Measurements from ENCODE around the gene PDXP.
"Not testable (repeated sequence)": the region's sequence is repeated elsewhere in the genome, so short reads cannot be mapped to it uniquely, and the experiment has no call there.

PDXP gene

GRCh38 chr22:37674951-37675929 lies 16.7 kb downstream of the PDXP start, which contains the start of gene LGALS1:
LGALS1 (plus strand) TSS chr22:37675636; CDS start chr22:37675703, 67 bp downstream.
- DNase-seq (ENCODE audit: low spot score): peak; percentile 43

DNA sequence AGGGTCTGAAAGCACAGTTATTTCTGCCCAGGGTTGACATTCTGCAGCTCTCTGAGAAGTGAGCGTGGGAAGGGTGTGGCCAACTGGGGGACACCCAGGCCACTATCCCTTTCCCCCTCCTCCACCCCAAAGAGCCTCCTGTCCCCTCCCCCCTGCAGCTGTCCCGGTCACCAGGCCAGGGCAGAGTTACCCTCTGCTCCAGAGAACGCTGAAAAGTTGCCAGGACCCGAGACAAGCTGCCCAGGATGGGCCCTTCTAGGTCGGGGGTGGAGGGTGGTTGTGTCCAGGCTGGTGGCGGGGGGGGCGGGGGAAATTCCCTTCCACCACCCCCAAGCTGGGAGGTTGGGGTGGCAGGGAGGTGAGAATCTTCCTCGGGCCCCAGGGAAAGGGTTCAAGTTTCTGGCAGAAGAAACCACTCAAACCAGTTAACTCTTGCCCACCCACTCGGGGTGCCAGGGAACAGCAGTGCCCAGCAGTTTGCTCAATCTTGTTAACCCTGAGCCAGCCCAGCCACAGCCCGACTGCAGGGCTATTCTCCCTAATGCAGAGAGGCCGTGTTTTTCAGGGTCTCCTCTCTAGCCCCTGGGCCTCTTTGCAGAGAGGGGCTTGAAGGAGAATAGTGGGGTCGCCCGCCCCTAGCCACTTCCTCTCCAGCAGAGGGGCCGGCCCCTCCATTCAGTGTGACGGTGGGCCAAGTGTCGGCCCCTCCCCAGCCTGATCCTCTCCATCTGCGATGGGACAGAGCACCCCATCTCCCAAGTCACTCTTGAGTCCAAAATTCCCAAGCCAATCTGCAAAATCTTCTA lies 17.6 kb downstream of the PDXP start:
- no peak for DNase-seq (ENCODE audit: low spot score)

DNA sequence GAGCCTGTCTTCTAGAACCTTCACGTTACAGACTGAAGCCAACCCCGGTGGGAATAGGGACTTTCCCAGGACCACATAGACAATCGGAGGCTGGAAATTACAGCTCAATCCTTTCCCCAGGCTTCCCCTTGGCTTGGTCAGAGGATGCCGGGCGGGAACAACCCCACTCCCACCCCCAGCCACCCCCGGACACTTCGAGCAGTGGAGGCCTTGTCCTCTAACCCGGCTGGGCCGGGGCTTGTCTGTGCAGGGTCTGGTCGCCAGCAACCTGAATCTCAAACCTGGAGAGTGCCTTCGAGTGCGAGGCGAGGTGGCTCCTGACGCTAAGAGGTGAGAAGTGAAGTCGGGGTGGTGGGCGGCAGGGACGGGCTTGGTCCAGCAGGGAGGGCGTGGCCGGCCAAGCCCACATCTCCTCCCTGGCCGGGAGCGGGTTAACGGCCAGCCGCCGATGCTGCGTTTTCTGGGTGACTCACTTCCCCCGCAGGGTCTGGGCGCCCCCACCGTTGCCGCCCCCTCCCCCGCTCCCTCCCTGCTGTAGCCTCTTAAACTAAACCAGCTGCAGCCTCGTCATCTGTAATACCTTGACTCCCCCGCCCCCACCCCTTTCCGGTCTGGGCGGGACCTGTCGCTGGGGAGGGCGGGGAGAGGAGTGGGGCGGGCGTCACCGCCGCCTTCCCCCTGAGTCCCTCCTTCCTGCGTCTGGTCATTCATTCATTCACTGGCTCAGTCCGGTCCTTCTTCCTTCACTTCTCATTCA lies 18.4 kb downstream of the PDXP start:
- peak; percentile 94 for DNase-seq (ENCODE audit: low spot score)

DNA sequence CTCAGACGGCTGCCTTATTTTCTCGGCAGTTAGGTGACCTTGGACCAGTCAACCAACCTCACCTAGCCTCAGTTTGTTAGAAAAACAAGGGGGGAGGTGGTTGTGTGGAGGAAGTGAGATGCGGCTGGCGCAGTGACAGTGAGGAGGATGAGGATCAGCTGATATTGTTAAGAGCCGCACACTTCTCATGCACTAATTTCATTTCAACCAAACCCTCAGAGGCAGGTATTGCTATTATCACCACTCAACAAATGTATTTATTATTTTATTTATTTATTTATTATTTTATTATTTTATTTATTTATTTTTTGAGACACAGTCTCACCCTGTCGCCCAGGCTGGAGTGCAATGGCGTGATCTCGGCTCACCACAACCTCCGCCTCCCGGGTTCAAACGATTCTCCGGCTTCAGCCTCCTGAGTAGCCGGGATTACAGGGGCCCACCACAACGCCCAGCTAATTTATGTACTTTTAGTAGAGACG lies 19.0 kb downstream of the PDXP start:
- DNase-seq (ENCODE audit: low spot score): no peak

- no peak for DNase-seq (ENCODE audit: low spot score)
Measured at GRCh38 chr22:37678372-37678771, 19.8 kb downstream of the PDXP start.

DNA sequence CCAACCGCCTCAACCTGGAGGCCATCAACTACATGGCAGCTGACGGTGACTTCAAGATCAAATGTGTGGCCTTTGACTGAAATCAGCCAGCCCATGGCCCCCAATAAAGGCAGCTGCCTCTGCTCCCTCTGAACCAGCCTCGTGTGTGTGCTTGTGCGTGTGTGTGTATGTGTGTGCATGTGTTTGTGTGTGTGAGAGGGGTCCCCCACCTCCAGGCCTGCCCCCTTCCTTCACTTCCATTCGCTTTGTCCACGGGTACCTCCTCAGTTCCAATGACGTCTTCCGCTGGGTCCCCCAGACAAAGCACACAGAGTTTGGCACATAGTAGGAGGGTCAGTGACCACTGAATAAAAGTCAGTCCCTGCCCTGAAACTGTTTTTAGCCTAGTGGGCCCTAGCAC lies 21.1 kb downstream of the PDXP start:
- no peak for DNase-seq (ENCODE audit: low spot score)

DNA sequence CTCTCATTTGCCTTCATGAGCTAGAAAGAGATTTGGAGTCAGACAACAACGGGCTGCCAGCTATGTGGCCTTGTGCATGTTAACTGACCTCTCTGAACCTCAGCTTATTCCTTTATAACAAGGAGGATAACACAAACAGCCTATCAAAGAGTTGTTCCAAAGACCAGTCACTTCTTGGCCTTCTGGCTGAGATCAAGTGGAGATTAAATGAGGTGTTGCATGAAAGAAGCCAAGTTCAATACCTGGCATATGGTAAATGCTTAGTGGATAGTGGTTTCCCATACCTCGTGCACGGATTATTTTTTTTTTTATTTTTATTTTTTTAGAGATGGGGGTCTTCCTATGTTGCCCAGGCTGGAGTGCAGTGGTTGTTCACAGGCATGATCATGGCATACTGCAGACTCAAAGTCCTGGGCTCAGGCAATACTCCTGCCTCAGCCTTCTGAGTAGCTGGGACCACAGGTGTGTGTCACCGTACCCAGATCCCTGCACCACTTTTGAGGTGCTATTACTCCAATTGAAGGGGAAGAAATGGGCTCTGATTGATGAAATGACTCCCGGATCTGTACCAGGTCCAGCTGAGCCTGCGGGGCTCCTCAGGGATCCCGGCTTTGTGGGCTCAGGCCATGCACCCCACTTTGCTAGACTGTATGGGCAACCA lies 21.8 kb downstream of the PDXP start:
- DNase-seq (ENCODE audit: low spot score): no peak

DNA sequence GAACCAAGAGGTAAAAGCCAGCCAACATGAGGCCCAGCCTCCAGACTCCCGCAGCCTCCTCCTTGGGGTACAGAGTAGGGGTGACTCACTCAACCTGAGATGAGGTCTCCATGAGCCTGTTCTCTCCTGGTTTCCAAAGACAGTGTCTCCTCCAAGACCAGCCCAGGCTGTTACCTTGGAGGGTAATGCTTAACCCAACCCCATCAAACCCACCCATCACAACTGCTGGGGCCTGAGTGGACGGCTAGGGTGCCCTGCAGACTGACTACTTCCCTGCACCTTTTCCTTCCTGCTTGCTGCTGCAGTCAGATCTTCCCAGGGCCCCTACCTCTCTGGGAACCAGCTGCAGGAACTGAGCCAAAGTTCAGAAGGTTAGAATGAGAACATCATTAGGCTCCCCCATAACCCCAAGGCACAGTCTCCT lies 22.5 kb downstream of the PDXP start:
- DNase-seq (ENCODE audit: low spot score): no peak

GRCh38 chr22:37681556-37682049 lies 23.1 kb downstream of the PDXP start:
- peak; percentile 86 for DNase-seq (ENCODE audit: low spot score)

DNA sequence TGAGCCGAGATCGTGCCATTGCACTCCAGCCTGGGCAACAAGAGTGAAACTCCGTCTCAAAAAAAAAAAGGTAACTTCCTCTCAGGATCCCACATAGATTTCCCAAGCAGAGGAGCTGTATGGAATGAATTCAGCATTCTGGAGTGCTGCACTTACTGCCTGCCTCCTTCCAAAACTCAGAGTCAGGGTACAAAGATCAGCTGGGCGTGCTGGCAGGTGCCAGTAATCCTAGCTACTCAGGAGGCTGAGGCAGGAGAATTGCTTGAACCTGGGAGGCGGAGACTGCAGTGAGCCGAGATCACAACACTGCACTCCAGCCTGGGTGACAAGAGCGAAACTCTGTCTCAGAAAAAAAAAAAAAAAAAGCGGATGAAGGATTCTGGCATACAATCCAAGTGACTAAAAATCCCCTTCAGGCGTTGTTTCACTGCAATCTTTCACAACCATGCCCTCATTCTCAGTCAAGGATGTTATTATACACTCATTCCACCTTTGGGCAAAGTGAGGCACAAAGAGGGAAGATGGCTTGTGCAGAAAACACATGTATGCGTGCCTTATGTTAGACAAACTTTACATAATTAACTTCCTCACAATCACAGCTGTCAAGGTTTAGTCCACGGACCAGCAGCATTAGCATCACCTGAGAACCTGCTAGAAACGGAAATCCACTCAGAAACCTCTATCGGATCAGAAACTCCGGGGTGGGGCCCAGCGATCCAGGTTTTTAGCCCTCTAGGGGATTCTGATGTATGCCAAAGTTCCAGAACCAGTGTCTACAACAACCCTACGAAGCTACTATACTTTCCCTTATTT lies 26.5 kb downstream of the PDXP start:
- no peak for DNase-seq (ENCODE audit: low spot score)

- peak; percentile 84 for DNase-seq (ENCODE audit: low spot score)
Measured at GRCh38 chr22:37686002-37686982, 27.8 kb downstream of the PDXP start, which contains the start of gene NOL12. NOL12 (plus strand) TSS chr22:37686343; CDS start chr22:37686393, 50 bp downstream.

- no peak for DNase-seq (ENCODE audit: low spot score)
Measured at GRCh38 chr22:37690407-37690806, 31.9 kb downstream of the PDXP start.

GRCh38 chr22:37690901-37691504 lies 32.5 kb downstream of the PDXP start:
- no peak for DNase-seq (ENCODE audit: low spot score)

- no peak for DNase-seq (ENCODE audit: low spot score)
Measured at GRCh38 chr22:37692627-37693285, 34.2 kb downstream of the PDXP start.

DNA sequence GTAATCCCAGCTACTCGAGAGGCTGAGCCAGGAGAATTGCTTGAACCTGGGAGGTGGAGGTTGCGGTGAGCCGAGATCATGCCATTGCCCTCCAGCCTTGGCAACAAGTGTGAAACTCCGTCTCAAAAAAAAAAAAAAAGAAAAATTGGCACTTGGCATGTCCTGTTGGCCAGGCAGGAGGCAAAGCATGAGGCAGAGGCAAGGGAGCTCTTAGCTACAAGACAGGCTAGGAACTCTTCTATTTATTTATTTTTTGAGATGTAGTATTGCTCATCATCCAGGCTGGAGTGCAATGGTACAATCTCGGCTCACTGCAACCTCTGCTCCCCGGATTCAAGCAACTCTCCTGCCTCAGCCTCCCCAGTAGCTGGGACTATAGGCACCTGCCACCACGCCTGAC lies 35.6 kb downstream of the PDXP start:
- not testable (repeated sequence) for DNase-seq (ENCODE audit: low spot score)

DNA sequence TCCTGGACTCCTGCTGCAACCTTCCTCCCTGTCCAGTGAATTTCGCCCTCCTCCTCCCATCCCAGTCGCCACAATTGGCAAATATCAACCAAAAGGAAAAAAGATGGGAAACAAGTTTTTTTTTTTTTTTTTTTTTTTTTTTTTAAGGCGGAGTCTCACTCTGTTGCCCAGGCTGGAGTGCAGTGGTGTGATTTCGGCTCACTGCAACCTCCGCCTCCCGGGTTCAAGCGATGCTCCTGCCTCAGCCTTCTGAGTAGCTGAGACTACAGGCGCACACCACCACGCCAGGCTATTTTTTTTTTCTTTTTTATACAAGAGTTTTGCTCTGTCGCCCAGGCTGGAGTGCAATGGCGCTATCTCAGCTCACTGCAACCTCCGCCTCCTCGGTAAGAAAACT lies 37.7 kb downstream of the PDXP start:
- DNase-seq (ENCODE audit: low spot score): not testable (repeated sequence)

DNA sequence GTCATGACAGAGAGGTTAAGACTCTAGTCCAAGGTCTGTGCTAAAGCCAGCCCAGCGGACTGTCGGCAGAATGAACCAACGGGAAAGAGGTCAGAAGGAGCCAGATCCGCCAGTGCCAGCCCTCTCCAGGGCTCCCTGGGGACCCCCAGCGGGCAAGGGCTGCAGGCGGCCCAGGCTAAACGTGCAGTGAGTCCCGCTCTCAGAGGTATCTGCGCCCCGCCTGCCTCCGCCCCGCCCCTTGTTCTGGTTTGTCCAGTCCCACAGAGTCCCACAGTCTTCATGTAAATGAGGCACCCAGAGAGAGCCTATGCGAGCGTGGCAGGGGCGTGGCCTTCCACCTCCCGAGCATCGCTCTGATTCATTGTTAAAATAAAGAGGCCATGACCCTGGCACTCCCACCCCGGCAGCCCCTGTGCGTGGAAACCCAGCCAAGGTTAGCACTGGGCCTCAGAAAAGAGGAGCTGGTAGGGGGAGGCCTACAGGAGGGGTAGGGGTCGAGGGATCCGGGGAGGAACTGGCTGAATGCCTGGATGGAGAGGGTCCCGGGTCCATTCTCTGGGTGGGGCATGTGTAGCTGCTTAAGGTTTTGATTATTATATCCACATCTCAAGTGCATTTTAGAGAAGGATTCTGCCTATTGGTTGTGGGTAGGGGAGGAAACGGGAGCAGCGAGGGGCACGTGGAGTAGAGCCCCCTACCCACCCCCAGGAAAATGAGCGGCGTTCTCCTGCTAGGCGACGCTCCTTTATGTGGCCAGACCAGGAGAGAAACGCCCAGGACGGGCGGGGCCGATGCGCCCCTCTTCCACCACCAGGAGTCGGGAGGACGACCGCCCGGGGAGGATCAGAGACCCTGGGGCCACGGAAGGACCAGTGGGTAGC lies 38.4 kb downstream of the PDXP start, which contains the start of gene TRIOBP:
Gene TRIOBP (plus strand): TSS at position 392 of the 881 bp plus-strand sequence. CDS start 4,318 bp downstream, outside the sequence.
- DNase-seq (ENCODE audit: low spot score): peak; percentile 98

Measured in NAMALWA (cell line).